Measurements from ENCODE around the gene GUCY1A1. TPM values are rescaled to one million over a fixed set of nuclear protein-coding genes. Genes with fewer than 3 reads are reported as not detected.

GUCY1A1 gene
- total RNA-seq, 1 donor from 2014 or later: 3.7 TPM

DNA sequence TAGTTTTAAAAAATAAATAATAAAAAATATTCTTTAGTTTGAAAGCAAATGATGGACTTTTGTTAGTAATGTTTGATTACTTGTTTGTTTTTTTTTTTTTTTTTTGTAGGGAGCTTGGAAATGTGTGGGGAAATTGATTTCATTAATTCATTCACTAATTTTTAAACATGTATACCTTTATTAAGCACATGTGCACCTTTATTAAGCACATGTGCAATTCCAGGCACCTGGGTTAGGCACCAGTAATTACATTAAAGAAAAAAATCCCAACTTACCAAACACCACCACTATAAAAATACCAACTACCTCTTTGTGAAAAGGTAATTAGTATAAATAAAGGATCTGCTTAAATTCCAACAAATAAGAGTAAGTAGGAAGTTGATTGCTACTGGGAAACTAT lies 101.7 kb downstream of the GUCY1A1 start:
- H3K4me3 ChIP-seq (ENCODE audit: low read depth, low read length): no peak overlapping the region
- no peak for TF ChIP-seq CTCF (conservative IDR thresholded peaks at IDR 0.05; ENCODE audit: low read depth, low read length)
- DNase-seq (ENCODE audit: low read depth): no peak

DNA sequence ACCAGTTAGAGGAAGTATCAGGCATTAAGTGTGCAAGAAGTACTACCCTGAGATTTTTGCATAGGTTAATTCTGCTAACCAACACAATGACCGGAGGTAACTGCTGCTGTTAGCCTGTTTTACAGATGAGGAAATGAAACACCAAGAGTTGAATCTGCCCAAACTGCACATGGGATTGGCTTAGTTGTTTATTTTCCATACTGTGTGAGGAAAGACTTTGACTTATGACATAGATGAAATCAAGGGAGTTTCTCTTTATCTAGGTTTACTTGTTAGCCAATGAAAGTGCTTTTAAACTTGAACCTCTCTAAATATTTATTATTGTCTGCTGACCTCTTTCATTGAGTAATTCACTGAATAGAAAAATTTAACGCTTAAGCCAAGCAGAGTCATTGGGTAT lies 102.4 kb downstream of the GUCY1A1 start:
- DNase-seq (ENCODE audit: low read depth): no peak
- no peak for TF ChIP-seq CTCF (conservative IDR thresholded peaks at IDR 0.05; ENCODE audit: low read depth, low read length)
- H3K4me3 ChIP-seq (ENCODE audit: low read depth, low read length): no peak overlapping the region

DNA sequence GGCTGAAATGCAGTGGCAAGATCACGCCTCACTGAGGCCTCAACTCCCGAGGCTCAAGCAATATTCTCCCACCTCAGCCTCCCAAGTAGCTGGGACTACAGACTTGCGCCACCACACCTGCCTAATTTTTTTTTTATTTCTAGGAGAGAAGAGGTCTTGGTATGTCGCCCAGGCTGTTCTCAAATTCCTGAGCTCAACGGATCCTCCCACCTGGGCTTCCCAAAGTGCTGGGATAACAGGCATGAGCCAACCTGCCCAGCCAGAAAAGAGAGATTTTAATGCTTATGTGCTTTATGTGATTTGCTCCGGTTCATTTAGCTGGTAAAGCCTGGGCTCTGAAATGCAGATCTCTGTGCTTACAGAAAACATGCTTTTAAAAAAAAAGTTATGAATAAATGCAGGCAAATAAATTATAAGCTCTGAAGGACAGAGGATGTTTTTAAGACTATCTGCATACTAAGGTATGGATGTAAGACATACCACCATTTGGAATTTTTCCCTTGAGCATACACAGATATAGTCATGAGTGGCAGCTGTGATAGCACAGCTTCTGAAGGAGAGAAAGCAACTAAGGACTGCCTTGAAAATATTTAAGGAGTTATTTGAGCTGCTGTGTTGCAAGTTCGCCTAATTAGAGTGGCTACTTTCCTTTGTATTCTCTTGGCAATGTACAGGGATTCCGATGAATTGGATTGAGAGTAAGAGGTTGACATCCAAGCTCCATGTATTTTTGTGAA lies 106.0 kb downstream of the GUCY1A1 start:
- no peak for DNase-seq (ENCODE audit: low read depth)
- H3K4me3 ChIP-seq (ENCODE audit: low read depth, low read length): no peak overlapping the region
- TF ChIP-seq CTCF (conservative IDR thresholded peaks at IDR 0.05; ENCODE audit: low read depth, low read length): no peak

- no peak overlapping the region for H3K4me3 ChIP-seq (ENCODE audit: low read depth, low read length)
- no peak for TF ChIP-seq CTCF (conservative IDR thresholded peaks at IDR 0.05; ENCODE audit: low read depth, low read length)
- DNase-seq (ENCODE audit: low read depth): no peak
Measured at GRCh38 chr4:155773196-155773800, 106.7 kb downstream of the GUCY1A1 start.

- DNase-seq (ENCODE audit: low read depth): no peak
Measured at GRCh38 chr4:155774033-155774432, 107.4 kb downstream of the GUCY1A1 start.

GRCh38 chr4:155777971-155778735 lies 111.5 kb downstream of the GUCY1A1 start:
- no peak for DNase-seq (ENCODE audit: low read depth)
- no peak for TF ChIP-seq CTCF (conservative IDR thresholded peaks at IDR 0.05; ENCODE audit: low read depth, low read length)
- no peak overlapping the region for H3K4me3 ChIP-seq (ENCODE audit: low read depth, low read length)

More at GRCh38 chr4:155774033-155774432, 107.4 kb downstream of the GUCY1A1 start:
- no peak overlapping the region for H3K4me3 ChIP-seq (ENCODE audit: low read depth, low read length)
- no peak for TF ChIP-seq CTCF (conservative IDR thresholded peaks at IDR 0.05; ENCODE audit: low read depth, low read length)
